Hepatic stellate cell (primary cell): ENCODE data around the gene PTPRN2.
"Not testable (repeated sequence)": the region's sequence is repeated elsewhere in the genome, so short reads cannot be mapped to it uniquely, and the experiment has no call there.

Experiments
- DNase-seq: peaks from one replicate; pipeline ENCODE4 v3.0.0; 2011; ENCODE audit warnings: low spot score

The PTPRN2 gene

GRCh38 chr7:157605638-157606037 lies 982.0 kb downstream of the PTPRN2 start:
- no peak for DNase-seq

- no peak for DNase-seq
Measured at GRCh38 chr7:157604661-157605381, 982.8 kb downstream of the PTPRN2 start.

DNA sequence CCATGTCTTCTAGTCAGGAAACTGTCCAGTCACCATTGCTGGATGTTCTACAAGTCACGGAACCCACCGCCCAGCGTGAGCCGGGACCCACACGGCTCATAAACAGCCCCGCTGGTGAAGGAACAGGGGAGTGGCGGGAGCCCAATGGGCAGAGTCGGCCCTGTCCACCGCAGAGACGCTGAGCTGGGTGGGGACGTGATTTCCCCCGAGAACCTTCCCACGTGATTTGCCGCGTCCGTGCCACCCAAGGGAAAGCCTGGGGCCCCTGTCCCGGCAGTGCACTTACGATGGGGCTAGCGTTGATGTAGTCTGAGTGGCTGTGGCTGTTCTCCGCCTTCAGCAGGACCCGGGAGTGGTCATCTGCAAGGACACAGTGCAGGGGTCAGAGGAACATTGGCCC lies 983.9 kb downstream of the PTPRN2 start:
- DNase-seq = no peak

DNA sequence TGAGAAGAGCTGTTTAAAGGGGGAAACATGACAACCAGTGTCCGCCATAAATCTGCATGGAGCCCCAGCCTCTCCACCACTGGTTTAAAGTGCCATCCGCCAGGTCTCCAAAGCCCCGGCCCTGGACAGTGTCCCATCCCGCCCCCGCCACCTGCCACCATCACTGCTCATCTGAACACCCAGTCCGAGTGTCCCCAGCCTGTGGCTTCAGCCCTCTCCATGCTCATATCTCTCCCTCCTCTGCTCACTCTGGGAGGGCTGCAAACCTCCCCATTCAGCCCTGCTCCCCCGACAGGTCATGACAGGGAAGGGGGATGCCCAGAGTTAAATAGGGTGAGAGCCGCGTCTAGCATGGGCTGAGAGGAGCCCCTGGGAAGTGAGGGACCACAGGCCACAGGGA lies 984.6 kb downstream of the PTPRN2 start:
- no peak for DNase-seq

DNA sequence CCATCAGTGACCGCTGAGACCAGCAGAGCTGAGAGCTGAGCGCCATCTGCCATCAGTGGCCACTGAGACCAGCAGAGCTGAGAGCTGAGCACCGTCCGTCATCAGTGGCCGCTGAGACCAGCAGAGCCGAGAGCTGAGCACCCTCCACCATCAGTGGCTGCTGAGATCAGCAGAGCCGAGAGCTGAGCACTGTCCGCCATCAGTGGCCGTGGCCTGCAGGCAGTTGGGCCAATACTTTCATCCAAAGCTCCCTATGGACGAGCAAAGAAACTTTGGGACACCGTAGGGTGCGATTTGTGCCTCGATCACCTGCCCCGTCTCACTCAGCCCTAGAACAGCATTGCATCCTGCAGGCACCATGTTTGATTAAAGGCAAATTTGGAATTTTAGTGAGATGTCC lies 985.0 kb downstream of the PTPRN2 start:
- DNase-seq = no peak

DNA sequence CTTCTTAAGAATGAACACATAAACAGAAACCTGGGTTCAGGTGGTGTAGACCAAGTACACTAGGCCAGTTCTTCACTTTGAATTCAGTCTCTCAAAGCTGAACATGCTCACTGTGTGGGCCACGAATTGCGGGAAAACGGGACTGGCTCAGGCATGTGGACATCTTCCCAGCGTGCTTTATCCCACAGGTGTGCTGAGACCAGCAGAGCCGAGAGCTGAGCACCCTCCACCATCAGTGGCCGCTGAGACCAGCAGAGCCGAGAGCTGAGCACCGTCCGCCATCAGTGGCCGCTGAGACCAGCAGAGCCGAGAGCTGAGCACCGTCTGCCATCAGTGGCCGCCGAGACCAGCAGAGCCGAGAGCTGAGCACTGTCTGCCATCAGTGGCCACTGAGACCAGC lies 985.5 kb downstream of the PTPRN2 start:
- no peak for DNase-seq

DNA sequence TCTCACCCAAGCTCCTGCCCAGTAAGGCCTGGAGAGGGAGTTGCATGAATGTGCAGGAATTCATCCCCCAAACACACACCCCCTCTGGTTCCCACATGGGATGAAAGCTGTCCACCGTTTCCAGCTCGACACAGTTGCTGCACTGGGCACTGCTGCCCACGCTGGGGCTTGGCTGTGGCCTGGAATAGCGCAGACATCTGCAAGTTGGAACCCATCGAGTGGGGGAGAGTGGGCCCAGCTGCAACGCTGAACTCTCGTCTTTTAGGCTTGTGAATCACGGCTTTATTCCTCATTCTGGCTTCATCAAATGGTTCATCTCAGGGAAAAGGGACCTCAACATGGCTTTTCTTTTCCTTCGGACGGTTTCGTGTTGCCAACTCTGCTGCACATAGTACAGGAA lies 986.1 kb downstream of the PTPRN2 start:
- DNase-seq = no peak

DNA sequence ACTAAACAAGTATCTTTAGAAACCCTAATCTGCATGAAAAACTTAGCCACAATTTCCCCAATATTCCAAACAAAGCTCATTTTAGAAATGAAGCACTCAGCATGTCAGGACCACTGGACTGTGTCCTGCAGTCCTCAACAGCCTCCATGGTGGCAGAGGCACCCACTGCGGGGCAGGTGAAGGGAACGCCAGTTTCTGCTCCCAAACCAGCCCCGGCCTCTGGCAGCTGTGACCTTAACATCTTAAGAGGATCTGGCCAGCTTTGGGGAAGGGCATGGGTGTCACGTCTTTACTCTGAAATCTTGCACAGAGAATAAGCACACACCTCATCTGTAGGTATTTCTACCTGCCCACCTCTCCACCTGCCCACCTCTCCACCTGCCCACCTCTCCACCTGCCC lies 988.1 kb downstream of the PTPRN2 start:
- no peak for DNase-seq

GRCh38 chr7:157597562-157597961 lies 990.1 kb downstream of the PTPRN2 start:
- DNase-seq = no peak

DNA sequence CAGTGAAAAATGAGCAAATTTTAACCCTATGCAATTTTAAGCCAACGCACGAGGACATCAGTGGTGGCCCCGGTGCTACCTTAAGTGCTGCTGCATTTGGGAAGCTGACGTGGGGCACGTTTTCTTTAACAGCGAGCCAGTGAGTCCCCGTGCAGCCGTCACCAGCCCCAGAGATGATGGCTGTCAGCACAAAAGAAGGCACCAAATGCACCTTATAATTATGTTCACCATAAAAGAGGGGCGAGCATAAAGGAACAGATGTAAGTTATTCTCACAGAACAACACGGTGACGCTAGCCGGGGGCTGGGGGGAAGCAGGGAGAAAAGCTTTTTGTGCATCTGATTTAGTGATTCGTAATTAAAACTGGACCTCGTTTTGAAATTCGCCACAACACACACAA lies 990.7 kb downstream of the PTPRN2 start:
- no peak for DNase-seq

DNA sequence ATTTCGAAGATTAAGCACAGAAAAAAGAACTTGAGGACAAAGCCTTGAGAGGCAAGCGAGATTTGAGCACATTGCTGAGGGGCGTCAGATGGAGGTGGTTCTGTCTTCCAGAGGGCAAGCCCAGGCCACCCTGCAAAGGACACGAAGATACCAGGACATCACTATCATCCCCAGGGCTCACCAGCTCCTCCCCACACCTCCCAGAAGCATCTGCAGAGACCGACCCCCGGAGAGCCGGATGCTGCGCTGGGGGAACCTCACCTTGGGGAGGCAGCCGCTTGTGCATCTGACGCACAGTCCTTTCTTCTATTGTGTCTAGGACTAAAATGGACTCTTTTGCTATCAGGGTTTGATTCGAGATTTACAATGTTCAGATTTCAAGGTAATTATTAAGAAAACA lies 991.2 kb downstream of the PTPRN2 start:
- no peak for DNase-seq

DNA sequence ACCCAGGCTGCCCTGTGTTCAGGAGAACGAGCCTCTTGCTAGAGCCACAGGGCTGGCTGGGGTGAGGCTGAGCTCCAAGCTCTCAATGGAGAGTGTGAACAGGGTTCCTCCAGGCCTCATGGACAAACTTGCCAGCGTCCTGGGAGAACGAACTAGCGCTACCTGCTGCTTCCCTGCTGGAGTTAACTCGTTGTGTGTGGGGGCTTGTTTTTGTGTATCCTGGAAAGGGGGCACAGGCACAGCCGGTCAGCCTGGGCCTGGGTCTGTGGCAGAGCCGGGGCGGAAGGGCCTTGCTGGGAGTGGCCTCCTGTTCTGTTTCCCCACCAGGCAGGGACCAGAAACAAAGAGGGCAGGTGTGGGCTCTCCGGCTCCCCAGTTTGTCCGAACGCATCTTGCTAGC lies 991.6 kb downstream of the PTPRN2 start:
- DNase-seq = no peak

- DNase-seq = no peak
Measured at GRCh38 chr7:157595086-157595855, 992.4 kb downstream of the PTPRN2 start.

- DNase-seq = no peak
Measured at GRCh38 chr7:157594306-157594705, 993.3 kb downstream of the PTPRN2 start.

DNA sequence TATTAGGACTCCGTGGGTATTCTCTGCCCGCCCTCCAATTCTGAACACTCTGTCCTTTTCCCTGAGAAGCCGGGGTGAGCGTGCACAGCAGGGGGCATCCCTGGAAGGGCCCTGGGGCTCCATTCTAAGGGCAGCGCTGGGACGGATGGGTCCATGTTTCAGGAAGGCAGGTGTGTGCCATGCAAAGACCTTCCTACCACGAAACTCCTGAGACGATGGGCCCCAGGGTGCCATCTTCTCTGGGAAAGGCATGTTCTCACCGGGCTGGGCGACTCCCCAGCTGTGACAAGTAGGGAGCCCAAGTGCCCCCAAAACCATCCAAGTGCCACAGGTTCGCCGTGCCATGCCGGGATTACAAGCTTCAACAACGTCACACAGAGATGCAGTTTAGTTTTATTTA lies 994.1 kb downstream of the PTPRN2 start:
- no peak for DNase-seq

DNA sequence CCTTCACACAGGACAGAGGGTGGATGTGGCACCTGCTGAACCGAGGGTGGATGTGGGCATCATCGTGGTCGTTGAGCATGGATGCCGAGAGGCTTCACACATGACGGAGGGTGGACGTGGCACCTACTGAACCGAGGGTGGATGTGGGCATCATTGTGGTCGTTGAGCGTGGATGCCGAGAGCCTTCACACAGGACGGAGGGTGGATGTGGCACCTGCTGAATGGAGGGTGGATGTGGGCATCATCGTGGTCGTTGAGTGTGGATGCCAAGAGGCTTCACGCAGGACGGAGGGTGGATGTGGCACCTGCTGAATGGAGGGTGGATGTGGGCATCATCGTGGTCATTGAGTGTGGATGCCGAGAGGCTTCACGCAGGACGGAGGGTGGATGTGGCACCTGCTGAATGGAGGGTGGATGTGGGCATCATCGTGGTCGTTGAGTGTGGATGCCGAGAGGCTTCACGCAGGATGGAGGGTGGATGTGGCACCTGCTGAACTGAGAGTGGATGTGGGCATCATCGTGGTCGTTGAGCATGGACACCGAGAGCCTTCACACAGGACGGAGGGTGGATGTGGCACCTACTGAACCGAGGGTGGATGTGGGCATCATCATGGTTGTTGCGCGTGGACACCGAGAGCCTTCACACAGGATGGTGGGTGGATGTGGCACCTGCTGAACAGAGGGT lies 994.8 kb downstream of the PTPRN2 start:
- DNase-seq = not testable (repeated sequence)

- no peak for DNase-seq
Measured at GRCh38 chr7:157590526-157590925, 997.1 kb downstream of the PTPRN2 start.

GRCh38 chr7:157589680-157590079 lies 997.9 kb downstream of the PTPRN2 start:
- DNase-seq = no peak

DNA sequence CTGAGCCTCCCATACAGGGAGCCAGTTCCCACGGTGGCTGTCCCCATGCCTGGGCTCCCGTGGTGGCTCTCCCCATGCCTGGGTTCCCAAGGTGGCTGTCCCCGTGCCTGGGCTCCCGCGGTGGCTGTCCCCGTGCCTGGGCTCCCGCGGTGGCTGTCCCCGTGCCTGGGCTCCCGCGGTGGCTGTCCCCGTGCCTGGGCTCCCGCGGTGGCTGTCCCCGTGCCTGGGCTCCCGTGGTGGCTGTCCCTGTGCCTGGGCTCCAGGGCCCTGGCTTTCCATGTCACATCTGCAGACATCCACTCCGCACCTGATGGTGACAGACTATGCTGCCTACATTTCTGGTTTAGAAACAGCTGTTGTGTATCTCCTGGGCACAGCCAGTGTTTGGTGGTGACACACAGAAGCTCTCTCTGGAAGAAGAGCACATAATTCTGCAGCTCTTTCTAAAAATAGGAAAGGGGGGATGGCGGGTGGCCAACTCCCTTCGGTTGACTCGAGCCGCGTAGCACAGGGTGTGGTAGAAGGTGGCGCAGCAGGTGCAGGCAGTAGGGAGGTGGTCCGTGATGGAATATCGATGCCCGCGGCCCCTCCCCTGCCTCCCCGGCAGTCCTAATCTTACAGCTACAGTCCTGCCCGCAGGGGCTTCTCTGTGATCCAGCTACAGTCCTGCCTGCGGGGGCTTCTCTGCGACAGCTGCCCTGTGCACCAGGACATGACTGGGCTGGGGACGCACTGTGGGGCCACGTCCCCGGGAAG lies 999.6 kb downstream of the PTPRN2 start:
- no peak for DNase-seq

DNA sequence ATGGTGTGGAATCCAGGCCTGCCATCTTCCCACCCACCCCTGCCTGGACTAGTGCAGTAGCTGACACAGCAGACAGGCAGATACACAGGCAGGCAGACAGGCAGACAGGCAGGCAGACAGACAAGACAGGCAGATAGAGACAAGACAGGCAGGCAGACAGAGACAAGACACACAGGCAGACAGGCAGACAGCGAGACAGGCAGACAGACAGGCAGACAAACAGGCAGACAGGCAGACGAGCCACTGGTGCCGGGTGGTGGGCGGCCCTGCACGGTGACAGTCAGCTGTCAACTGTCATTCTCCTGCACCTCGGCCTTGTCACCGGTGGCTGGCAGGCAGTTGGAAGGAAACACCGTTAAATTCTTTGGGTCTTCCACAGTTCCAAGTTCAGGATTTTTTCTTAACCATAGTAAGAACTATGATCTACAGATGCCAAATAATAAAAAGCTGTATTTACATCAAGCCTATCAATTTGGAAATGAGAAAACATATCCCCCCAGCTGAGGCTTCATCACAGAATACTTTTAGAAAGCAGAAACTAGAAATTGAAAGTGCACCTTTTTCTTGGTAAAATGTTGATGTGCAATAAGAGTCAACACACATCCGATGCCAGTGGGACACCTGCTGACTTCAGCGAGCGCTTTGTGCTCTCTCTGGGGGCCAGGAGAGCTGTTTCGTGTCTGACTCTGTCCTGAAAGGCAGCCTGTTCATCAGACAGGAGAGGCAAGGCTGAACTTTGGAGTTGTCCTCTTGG lies 1000.4 kb downstream of the PTPRN2 start:
- DNase-seq = no peak

DNA sequence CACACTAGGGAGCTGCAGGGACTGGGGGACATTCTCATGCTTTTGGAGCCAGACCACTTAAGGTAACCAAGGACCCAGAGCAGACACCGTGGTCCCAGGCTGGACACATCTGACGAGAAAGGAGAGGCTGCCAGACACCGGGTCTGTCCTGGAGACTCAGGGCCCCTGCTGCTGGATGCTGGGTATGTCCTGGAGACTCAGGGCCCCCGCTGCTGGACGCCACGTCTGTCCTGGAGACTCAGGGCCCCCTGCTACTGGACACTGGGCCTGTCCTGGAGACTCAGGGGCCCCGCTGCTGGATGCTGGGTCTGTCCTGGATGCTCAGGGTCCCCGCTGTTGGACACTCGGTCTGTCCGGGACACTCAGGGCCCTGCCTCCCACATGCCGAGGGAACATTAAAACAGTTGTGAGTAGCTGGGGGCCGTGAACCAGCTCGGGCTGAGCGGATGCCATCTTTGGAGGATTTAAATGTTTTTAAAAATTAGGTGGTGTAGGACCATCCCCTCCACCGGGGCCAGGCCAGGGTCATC lies 1001.1 kb downstream of the PTPRN2 start:
- no peak for DNase-seq
